Prostate gland (tissue), 2 donors: ENCODE data around the gene CYB5B.

ENCODE experiments used
- POLR2A ChIP-seq: fragments of 450-650 bp; IDR thresholded peaks from one replicate; pipeline ENCODE4 v1.6.1; 2016; ENCODE audit warnings: antibody characterized with exemption, mild to moderate bottlenecking
- POLR2AphosphoS5 ChIP-seq: sonication (generic); formaldehyde crosslinking; IDR thresholded peaks from one replicate; pipeline ENCODE4 v1.6.1; 2017; ENCODE audit warnings: antibody characterized with exemption
- TF ChIP-seq, protein P1 (sequence below), 4 experiments: fragments of 200-600 bp in 2 of 4; fragments of 450-650 bp in 2 of 4; sonication (generic) in 2 of 4; IDR thresholded peaks; 1 replicate in 3 of 4; 2 replicates in 1 of 4; pipeline ENCODE4 v1.5.1; 2016 to 2019; ENCODE audit warnings: antibody characterized with exemption in 4 of 4, mild to moderate bottlenecking in 2 of 4, moderate library complexity in 2 of 4

DNA sequence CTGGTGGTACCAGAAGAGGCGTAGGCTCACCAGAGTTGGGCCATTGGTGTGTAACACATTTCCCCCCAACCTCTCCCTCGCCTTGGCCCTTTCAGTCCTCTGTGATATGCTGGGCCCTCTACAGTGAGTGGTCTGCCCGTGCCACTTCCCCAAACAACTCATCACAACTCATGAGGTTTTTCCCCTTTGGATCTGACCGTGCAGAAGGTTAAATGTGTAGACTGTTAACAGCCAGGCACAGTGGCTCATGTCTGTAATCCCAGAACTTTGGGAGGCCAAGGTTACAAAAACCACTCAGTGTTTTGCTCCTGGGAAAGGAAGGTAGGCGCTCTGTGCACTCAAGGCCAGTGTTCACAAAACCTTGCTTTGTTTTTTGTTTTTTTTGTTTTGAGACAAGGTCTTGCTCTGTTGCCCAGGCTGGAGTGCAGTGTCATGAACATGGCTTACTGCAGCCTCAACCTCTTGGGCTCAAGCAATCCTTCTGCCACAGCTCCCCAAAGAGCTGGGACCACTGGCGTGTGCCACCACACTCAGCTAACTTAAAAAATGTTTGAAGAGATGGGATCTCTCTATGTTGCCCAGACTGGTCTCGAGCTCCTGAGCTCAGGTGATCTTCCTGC is 11.3 kb upstream of the CYB5B start:
- TF ChIP-seq, protein P1, sequence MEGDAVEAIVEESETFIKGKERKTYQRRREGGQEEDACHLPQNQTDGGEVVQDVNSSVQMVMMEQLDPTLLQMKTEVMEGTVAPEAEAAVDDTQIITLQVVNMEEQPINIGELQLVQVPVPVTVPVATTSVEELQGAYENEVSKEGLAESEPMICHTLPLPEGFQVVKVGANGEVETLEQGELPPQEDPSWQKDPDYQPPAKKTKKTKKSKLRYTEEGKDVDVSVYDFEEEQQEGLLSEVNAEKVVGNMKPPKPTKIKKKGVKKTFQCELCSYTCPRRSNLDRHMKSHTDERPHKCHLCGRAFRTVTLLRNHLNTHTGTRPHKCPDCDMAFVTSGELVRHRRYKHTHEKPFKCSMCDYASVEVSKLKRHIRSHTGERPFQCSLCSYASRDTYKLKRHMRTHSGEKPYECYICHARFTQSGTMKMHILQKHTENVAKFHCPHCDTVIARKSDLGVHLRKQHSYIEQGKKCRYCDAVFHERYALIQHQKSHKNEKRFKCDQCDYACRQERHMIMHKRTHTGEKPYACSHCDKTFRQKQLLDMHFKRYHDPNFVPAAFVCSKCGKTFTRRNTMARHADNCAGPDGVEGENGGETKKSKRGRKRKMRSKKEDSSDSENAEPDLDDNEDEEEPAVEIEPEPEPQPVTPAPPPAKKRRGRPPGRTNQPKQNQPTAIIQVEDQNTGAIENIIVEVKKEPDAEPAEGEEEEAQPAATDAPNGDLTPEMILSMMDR (IDR thresholded peaks at IDR 0.05): no peak
- no peak for TF ChIP-seq POLR2AphosphoS5
- TF ChIP-seq POLR2A: no peak
